ENCODE measurements around the gene DHRS12. TPM values are rescaled to one million over a fixed set of nuclear protein-coding genes. Genes with fewer than 3 reads are reported as not detected.

DHRS12 gene
- polyA plus RNA-seq, 4 donors = 20.3 to 21.9 (median 21.0) TPM

DNA sequence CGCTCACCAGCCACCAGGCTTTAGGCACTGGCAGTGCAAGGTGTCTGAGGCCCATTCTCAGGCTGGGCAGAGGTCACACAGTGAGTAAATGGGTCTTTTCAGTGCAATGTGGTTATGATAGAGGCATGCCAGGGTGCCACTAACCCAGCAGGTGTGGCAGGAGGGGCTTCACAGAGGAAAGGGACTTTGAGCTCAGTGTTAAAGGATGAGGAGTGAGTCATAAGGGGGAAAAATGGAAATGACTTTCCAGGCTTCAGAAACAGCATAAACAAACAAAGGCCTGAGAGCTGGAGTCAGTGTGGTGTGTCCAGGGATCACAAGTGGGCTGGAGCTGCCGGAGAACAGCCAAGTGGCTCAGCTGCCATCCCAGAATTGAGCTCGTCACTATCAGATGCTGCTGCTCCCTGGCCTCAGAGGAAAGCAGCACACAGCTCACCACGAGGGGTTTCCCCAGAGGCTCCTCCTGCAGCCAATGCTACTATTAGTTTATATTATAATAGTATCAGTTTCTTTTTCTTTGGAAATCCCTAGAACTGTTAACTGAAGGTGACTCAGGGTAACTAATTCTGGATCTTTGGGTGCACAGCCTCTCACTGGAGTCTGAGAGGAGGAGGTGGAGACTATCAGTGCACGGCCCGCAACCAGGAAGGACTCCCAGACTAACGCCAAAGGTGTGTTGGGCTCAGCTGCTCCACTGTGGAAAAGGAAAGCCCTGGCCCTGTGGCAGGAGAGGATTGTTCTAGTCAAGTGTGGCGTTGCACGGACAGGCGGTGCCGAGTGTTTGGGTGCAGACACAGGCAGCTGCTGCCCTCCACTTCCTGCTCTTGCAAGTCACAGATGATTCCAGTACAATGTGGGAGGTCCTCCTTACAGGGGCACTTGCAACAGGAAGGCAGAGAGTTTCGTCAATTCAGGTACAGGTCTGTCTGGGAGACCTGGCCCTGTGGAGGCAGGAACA, 39.5 kb downstream of the DHRS12 start:
- no peak for DNase-seq (ENCODE audit: low read depth in 4 of 4, low spot score in 2 of 4)

- no peak for DNase-seq (ENCODE audit: low read depth in 4 of 4, low spot score in 2 of 4)
Observed at GRCh38 chr13:51763486-51763885, 40.5 kb downstream of the DHRS12 start.

- DNase-seq (ENCODE audit: low read depth in 4 of 4, low spot score in 2 of 4) = no peak
Observed at GRCh38 chr13:51761643-51762350, 42.2 kb downstream of the DHRS12 start.

GRCh38 chr13:51760592-51760991, 43.4 kb downstream of the DHRS12 start:
- DNase-seq (ENCODE audit: low read depth in 4 of 4, low spot score in 2 of 4) = no peak

DNA sequence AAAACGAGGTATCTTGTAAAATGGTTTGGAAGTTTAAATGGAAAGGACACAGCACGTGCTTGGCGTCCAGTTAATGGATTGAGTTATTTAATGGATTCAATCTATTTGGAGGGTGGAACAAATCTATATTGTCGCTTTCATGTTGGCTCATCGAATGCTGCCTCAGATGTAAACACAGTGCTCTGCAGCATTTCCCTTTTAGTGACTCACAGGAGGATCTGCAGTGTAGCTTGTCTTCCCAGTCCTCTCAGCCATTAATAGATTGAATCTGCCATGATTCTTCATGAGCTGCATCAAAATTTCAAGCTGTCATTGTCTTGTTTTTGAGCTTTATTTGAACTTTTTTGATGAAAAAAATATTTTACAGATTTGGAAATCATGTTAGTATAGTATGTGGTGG, 44.7 kb downstream of the DHRS12 start:
- no peak for DNase-seq (ENCODE audit: low read depth in 4 of 4, low spot score in 2 of 4)

DNA sequence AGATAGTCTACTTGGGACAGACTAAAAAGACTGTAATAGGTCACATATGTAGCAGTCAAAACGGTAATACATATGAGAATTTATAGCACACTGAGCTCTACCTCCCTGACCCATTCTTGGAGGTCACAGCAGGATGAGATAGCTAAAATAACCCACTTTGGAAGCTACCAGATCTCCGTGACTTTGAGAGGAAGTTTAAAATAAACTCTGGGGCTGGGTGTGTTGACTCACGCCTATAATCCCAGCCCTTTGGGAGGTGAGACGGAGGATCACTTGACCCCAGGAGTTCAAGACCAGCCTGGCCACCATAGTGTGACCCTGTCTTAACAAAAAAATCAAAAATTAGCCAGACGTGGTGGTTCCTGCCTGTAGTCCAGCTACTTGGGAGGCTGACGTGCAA, 45.3 kb downstream of the DHRS12 start:
- DNase-seq (ENCODE audit: low read depth in 4 of 4, low spot score in 2 of 4) = no peak

GRCh38 chr13:51756651-51757050, 47.3 kb downstream of the DHRS12 start:
- no peak for DNase-seq (ENCODE audit: low read depth in 4 of 4, low spot score in 2 of 4)

DNA sequence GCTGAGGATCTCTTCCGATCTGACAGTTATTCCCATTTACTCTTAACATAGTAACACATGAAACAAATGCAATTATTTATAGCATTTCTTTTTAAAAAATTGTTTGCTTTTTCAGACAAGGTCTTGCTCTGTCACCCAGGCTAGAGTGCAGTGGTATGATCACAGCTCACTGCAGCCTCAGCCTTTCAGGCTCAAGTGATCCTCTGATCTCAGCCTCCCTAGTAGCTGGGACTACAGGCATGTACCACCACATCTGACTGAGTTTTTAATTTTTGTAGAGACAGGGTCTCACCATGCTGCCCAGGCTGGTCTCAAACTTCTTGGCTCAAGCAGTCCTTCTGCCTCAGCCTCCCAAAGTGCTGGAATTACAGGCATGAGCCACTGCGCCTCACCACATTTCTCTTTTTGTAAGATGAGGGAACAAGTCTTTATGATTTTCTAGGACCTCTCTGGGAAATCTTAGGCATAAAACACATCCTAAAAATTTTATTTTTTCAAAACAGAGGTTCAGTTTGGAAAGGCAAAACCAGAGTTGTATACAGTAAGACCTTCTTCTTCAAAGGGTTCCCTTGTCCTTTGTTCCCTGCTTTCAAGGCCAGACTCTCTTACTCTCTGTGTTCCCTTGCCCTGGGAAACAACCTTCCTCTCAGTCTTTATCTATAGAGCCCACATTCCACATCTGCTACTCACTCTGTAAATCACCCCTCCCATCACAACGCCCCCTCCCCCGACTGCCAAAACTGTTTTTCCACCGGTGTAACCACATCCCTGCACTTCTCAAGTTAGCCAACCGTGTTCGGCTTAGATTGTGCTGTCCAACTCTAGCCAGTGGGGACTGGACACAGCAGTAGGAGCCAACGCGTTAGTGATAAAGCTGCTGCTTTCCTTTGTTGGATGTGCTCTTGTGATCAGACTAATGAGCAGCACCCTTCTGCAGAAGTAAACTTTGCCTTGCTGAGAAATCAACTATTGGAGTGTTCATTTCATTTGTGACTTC, 56.2 kb downstream of the DHRS12 start:
- no peak for DNase-seq (ENCODE audit: low read depth in 4 of 4, low spot score in 2 of 4)

DNA sequence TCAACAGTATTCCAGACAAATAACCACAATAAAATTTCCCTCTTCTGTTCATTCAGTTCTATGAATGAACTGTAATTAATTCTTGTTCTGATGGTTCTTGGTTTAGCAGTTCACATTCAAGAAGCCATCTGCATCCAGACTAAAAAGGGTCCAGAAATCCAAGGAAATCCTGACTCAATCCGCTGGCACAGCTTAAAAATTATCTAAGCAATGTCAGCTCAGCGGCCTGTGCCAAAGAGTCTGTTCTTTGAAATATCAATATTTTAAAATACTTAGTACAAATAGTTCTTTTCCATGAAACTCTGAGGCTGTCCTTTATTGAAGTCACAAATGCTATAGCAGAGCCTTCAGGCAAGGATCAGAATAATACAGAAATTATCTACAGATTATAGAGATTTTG, 57.2 kb downstream of the DHRS12 start:
- no peak for DNase-seq (ENCODE audit: low read depth in 4 of 4, low spot score in 2 of 4)

DNA sequence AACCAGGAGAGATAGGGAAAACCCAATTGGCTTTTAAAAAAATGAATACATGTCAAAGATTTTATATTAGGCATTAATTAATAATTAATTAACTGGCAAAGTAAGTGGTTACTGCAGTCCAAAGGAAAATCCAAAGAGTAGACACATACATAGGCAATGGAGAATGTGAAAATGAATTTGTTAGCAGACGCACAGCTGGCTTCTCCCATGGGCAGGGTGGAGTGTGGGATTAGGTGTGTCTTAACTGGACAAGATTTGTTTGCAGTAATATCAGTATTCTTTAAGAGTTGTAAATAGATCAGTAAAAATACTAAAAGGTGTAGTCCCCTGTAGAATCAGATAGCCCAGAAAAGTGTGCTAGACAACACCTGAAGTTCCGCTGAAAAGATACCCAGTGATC, 58.7 kb downstream of the DHRS12 start:
- no peak for DNase-seq (ENCODE audit: low read depth in 4 of 4, low spot score in 2 of 4)

- no peak for DNase-seq (ENCODE audit: low read depth in 4 of 4, low spot score in 2 of 4)
Observed at GRCh38 chr13:51742611-51743010, 61.4 kb downstream of the DHRS12 start.

DNA sequence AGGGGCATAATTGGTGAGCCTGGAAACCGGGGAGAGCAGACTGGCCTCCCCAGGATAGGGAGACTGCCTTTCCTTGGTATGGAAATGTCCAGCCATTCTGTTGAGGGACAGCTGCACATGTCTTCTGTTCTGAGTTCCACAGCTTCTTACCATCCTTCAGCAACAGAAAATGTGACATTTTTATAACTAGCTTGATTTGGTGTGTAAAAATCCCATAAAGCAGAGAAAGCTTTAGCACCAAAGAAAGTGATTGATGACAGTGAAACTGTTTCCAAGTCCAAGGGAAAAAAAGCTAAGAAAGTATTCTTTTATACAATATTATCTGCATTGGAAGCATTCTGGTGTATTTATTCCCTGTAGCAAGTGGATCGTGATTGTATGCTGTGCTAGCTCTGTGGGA, 61.9 kb downstream of the DHRS12 start:
- DNase-seq (ENCODE audit: low read depth in 4 of 4, low spot score in 2 of 4) = no peak

DNA sequence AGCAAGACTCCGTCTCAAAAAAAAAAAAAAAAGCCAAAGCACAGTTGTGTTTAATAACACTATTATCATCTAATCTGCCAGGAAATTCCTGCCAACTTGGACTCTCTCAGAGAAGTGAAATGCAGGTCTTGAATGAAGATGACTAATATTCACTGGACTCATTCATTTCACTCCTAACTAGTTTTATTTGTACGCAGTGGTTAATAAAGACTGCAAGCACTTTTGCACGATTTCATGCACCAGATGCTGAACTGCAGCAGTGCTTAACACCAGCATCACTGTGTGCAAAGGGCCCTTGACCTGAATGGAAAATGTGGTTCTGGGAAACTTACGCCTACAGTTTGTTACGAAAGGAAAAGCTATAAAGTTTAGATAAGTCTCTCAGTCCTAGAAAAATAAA, 63.3 kb downstream of the DHRS12 start:
- no peak for DNase-seq (ENCODE audit: low read depth in 4 of 4, low spot score in 2 of 4)

DNA sequence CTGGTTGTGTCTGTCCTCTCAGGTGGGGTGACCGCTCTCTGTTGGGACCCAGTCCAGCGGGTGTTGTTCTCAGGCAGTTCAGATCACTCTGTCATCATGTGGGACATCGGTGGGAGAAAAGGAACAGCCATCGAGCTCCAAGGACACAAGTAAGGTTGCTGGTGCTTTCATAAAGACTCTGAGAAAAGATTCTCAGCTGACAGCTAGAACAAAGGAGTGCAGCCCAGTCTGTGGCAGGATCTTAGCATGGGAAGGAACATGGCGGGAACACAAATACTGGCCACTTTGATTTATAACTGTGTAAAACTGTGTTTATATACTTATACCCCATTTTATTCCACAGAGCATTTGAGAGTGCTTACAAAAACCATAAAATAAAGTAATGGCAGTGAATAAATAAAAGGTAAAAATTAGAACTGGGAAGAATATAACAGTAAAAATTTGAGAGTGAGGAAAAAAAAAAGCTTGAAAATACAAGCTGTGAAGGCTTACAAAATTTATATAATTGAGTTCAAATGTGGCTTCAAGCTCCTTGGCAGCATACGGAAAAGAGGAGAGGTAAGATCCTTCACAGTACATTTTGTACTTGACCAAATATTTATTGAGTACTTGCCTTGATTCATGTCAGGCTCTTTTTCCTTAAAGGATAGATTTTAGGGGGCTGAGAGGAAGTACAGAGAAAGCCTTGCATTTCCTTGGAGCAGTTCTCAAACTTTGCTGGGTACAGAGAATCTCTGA, 64.8 kb downstream of the DHRS12 start:
- DNase-seq (ENCODE audit: low read depth in 4 of 4, low spot score in 2 of 4) = no peak

DNA sequence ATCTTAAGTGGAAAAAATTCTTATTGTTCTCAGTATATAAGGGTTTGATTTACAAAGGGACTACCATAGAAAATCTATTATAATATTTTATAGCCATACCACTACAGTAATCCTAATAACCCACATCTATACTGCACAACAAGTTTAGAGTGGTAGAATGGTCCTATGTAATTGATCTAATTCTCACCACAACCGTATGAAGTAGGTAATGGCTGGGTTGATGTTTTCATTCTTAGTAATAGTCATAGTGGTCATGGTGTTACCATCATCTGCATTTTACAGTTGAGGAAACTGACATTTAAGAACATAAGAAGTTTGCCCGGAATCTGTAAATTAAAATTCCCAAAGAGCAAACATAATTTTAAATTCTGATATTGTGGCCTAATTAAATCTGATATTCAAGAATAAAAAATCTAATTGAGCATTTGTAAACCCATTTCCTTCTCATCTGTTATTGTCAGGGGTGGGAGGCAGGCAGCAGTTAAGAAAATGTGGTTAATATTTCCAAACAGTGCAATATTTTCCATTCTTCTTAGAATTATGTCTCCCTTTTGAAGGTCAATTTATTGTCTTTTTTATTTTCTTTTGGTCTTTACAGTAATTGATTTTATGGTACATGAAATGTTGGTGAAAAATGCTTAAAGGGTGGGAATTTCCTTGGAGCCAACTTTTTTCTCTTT, 65.6 kb downstream of the DHRS12 start:
- DNase-seq (ENCODE audit: low read depth in 4 of 4, low spot score in 2 of 4) = no peak

DNA sequence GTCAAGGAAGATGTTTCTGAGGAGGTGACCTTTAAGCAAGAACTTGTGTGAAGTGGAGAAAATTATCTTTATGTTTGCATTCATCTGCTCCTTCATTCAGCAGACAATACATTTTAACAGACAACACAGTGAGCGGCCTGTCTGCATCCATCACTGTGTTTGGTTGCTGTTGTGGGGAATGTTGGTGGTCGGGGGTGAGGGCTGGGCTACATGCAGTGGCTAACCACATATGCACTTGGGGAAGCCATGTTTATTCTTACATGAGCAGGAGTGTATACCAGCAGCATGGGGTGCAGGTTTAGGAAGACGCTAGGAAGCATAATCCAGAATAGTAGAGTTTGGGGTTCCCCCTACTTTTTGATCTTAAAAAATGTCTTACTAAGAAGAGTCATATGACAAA, 66.4 kb downstream of the DHRS12 start:
- no peak for DNase-seq (ENCODE audit: low read depth in 4 of 4, low spot score in 2 of 4)

DNA sequence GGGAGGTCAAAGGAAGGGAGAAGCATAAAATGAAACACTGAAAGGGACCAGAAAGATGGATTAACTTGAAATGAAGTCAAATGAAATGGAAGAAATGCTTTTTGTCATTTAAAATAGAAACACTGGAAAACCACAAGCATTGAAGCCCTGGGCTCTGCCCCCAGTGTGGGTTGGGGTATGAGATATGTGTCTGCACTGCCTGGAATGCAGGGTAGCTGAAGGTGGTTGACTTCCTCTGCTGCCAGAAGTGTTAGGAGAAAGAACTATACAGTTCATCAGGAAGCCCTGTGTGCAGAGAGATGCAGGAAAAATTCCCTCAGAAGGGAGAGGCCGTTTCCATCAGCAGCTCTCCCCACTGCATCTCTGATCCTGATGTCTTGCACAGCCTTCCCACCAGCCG, 69.2 kb downstream of the DHRS12 start:
- no peak for DNase-seq (ENCODE audit: low read depth in 4 of 4, low spot score in 2 of 4)

DNA sequence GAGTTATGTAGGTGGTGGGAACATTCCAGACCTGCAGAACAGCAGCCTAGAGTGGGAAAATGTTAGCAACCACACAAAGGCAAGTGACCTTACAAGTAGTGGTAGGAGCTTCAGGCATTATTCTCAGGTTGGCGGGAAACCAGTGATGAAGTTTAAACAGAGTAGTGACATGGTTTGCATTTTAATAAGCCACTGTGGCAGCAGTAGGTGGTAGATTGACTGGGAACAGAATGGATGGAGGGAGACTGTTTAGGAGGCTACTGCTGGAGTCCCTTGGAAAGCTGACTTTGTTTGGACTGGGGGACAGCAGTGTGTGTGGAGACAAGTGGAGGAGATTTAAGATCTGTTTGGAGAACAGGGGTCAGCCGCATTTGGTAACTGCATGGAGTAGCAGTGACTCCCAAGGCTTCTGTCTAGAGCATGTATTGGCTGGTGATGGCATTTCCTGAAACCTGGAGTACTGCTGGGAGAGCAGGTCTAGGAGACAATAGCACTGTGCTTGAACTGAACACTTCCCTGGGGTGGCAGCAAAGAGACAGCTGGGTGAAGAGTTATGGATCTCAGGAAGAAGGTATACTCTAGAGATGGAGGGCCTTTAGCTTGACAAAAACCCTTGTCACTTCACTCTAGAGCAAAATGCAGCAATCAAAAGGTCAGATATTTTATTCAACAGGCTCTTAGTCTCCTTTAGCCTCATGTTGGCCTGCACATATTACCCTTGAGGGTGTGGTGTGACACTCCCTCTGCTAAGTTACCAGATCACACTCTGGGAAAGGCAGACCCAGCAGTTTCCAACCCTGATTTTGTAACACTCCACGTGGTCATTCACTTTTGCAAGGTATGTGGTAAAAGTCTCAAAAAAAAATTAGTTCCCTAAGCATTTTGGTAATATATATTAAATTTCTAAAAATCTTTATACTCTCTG, 70.3 kb downstream of the DHRS12 start:
- no peak for DNase-seq (ENCODE audit: low read depth in 4 of 4, low spot score in 2 of 4)
